Measurements from ENCODE around the gene SEC24C.

- TF ChIP-seq CTCF (IDR thresholded peaks at IDR 0.05; ENCODE audit: poor library complexity), result no peak
- TF ChIP-seq EZH2phosphoT487 (IDR thresholded peaks at IDR 0.05; ENCODE audit: low read depth, severe bottlenecking, unreplicated experiment), result no peak
Observed at GRCh38 chr10:73810358-73810734, 66.2 kb downstream of the SEC24C start.
